Measurements from ENCODE around the gene WNT4. TPM values are rescaled to one million over a fixed set of nuclear protein-coding genes. Genes with fewer than 3 reads are reported as not detected.
A peak's percentile ranks its signal among the peaks of the same experiment; 100 is the strongest.

WNT4 gene
- total RNA-seq, 2 donors from 2014 or later, result not detected

GRCh38 chr1:22132517-22133235 lies 10.2 kb downstream of the WNT4 start:
- no peak overlapping the region for H3K27ac Mint-ChIP-seq
- no peak overlapping the region for H3K4me3 Mint-ChIP-seq
- ATAC-seq (replicated peaks in 1 of 2) (no peak), DNase-seq (no peak)
- no peaks in the 10 kb centered on the region for H3K36me3 Mint-ChIP-seq (ENCODE audit: insufficient read depth in 2 of 2)
- H3K27me3 Mint-ChIP-seq (ENCODE audit: low read depth), result no peaks in the 10 kb centered on the region
- no peaks in the 10 kb centered on the region for H3K4me1 Mint-ChIP-seq (ENCODE audit: low read depth)
- H3K9me3 Mint-ChIP-seq, result no peaks in the 10 kb centered on the region

GRCh38 chr1:22131875-22132486 lies 10.9 kb downstream of the WNT4 start:
- no peaks in the 10 kb centered on the region for H3K4me1 Mint-ChIP-seq (ENCODE audit: low read depth)
- H3K27me3 Mint-ChIP-seq (ENCODE audit: low read depth), result no peaks in the 10 kb centered on the region
- DNase-seq, result peak; percentile 69 to 77
- H3K36me3 Mint-ChIP-seq (ENCODE audit: insufficient read depth in 2 of 2), result no peaks in the 10 kb centered on the region
- H3K4me3 Mint-ChIP-seq, result no peak overlapping the region
- H3K27ac Mint-ChIP-seq, result no peak overlapping the region
- peak; percentile 69 to 79 for ATAC-seq (replicated peaks in 1 of 2)
- H3K9me3 Mint-ChIP-seq, result no peaks in the 10 kb centered on the region

- ATAC-seq (replicated peaks in 1 of 2), result no peak
- Mint-ChIP-seq H3K36me3 (ENCODE audit: insufficient read depth in 2 of 2) (no peaks in the 10 kb centered on the region), H3K9me3 (no peaks in the 10 kb centered on the region), H3K4me3 (no peak overlapping the region), H3K27me3 (ENCODE audit: low read depth) (no peaks in the 10 kb centered on the region), H3K27ac (no peak overlapping the region), H3K4me1 (ENCODE audit: low read depth) (no peaks in the 10 kb centered on the region)
- DNase-seq, result no peak
These were observed 11.8 kb downstream of the WNT4 start for GRCh38 chr1:22131062-22131461.

- Mint-ChIP-seq H3K9me3 (no peaks in the 10 kb centered on the region), H3K36me3 (ENCODE audit: insufficient read depth in 2 of 2) (no peaks in the 10 kb centered on the region), H3K4me1 (ENCODE audit: low read depth) (no peaks in the 10 kb centered on the region), H3K27me3 (ENCODE audit: low read depth) (no peaks in the 10 kb centered on the region), H3K4me3 (no peak overlapping the region), H3K27ac (no peak overlapping the region)
- no peak for DNase-seq
- ATAC-seq (replicated peaks in 1 of 2), result no peak
These were observed 13.3 kb downstream of the WNT4 start for GRCh38 chr1:22129501-22130117.

DNA sequence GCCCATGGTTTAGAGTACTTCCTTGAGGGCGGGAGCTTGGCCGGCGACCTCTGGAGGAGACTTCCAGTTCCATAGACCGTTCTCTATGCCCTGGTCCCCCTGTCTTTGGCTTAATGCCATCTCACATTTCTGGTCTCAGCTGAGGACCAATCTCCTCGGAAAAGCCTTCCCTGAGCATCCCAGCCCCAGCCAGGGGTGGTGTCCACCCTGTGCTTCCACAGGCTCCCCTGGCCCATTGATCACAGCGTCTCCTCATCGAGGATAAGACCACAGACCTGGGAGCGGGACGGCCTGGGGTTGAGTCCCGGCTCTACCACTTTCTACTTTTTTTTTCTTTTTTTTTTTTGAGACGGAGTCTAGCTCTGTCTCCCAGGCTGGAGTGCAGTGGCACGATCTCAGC lies 14.5 kb downstream of the WNT4 start:
- no peak for DNase-seq
- Mint-ChIP-seq H3K36me3 (ENCODE audit: insufficient read depth in 2 of 2) (no peaks in the 10 kb centered on the region), H3K27me3 (ENCODE audit: low read depth) (no peaks in the 10 kb centered on the region), H3K27ac (no peak overlapping the region), H3K4me1 (ENCODE audit: low read depth) (no peaks in the 10 kb centered on the region), H3K9me3 (no peaks in the 10 kb centered on the region), H3K4me3 (no peak overlapping the region)
- no peak for ATAC-seq (replicated peaks in 1 of 2)

DNA sequence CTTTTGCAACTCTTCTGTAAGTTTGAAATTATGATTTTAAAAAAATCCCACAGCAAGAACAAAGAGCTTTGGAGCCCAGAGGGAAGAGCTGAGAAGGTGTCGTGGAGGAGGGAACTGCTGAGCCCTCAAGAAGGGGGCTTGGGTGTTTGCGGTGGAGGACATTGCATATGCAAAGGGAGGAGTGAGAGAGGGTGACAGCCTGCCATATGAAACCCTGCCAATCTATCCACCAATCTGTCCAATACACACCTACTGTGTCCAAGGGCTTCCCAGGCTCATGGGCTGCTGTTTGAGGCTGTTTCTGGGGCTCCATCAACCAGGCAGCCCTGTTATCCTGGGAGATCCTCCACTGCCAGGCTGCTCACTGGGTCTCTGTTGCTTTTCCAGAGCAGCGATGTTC lies 15.2 kb downstream of the WNT4 start:
- H3K4me1 Mint-ChIP-seq (ENCODE audit: low read depth), result no peaks in the 10 kb centered on the region
- no peaks in the 10 kb centered on the region for H3K27me3 Mint-ChIP-seq (ENCODE audit: low read depth)
- ATAC-seq (replicated peaks in 1 of 2), result no peak
- no peak overlapping the region for H3K4me3 Mint-ChIP-seq
- H3K27ac Mint-ChIP-seq, result no peak overlapping the region
- DNase-seq, result no peak
- no peaks in the 10 kb centered on the region for H3K9me3 Mint-ChIP-seq
- no peaks in the 10 kb centered on the region for H3K36me3 Mint-ChIP-seq (ENCODE audit: insufficient read depth in 2 of 2)

GRCh38 chr1:22127248-22127647 lies 15.6 kb downstream of the WNT4 start:
- ATAC-seq (replicated peaks in 1 of 2) (no peak), DNase-seq (no peak)
- no peaks in the 10 kb centered on the region for H3K27me3 Mint-ChIP-seq (ENCODE audit: low read depth)
- no peak overlapping the region for H3K27ac Mint-ChIP-seq
- no peaks in the 10 kb centered on the region for H3K36me3 Mint-ChIP-seq (ENCODE audit: insufficient read depth in 2 of 2)
- H3K4me1 Mint-ChIP-seq (ENCODE audit: low read depth), result no peaks in the 10 kb centered on the region
- H3K4me3 Mint-ChIP-seq, result no peak overlapping the region
- H3K9me3 Mint-ChIP-seq, result no peaks in the 10 kb centered on the region

DNA sequence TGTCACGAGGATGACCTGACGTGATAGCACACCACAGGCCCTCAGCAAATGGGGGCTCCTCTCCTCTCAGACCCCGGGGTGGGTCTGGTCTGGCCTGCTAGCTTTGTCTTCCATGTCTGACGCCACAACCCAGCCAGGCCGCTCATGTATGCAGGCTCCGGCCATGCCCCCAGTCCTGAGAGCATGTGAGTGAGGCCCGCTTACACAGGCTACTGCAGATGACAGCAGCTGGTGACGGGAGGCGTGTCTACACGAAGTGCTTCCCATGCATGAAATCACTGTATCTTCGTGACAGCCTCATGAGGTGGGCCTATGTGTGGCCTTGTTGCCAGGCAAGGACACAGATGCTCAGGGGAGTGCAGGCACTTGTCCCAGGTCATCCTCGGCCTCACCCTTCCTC lies 16.4 kb downstream of the WNT4 start:
- Mint-ChIP-seq H3K4me1 (ENCODE audit: low read depth) (no peaks in the 10 kb centered on the region), H3K9me3 (no peaks in the 10 kb centered on the region), H3K36me3 (ENCODE audit: insufficient read depth in 2 of 2) (no peaks in the 10 kb centered on the region), H3K27ac (no peak overlapping the region), H3K27me3 (ENCODE audit: low read depth) (no peaks in the 10 kb centered on the region), H3K4me3 (no peak overlapping the region)
- DNase-seq (no peak), ATAC-seq (replicated peaks in 1 of 2) (no peak)

- Mint-ChIP-seq H3K36me3 (ENCODE audit: insufficient read depth in 2 of 2) (no peaks in the 10 kb centered on the region), H3K4me3 (no peak overlapping the region), H3K9me3 (no peaks in the 10 kb centered on the region), H3K27ac (no peak overlapping the region), H3K27me3 (ENCODE audit: low read depth) (no peaks in the 10 kb centered on the region), H3K4me1 (ENCODE audit: low read depth) (no peaks in the 10 kb centered on the region)
- ATAC-seq (replicated peaks in 1 of 2) (no peak), DNase-seq (no peak)
These were observed 18.2 kb downstream of the WNT4 start for GRCh38 chr1:22124592-22125229.

GRCh38 chr1:22123901-22124404 lies 18.9 kb downstream of the WNT4 start:
- ATAC-seq (replicated peaks in 1 of 2) (no peak), DNase-seq (no peak)
- no peaks in the 10 kb centered on the region for H3K9me3 Mint-ChIP-seq
- H3K36me3 Mint-ChIP-seq (ENCODE audit: insufficient read depth in 2 of 2), result peaks cover under 1% of the 10 kb centered on the region in 2 donors
- no peaks in the 10 kb centered on the region for H3K27me3 Mint-ChIP-seq (ENCODE audit: low read depth)
- H3K27ac Mint-ChIP-seq, result no peak overlapping the region
- H3K4me3 Mint-ChIP-seq, result no peak overlapping the region
- peaks cover 2% of the 10 kb centered on the region for H3K4me1 Mint-ChIP-seq (ENCODE audit: low read depth)

DNA sequence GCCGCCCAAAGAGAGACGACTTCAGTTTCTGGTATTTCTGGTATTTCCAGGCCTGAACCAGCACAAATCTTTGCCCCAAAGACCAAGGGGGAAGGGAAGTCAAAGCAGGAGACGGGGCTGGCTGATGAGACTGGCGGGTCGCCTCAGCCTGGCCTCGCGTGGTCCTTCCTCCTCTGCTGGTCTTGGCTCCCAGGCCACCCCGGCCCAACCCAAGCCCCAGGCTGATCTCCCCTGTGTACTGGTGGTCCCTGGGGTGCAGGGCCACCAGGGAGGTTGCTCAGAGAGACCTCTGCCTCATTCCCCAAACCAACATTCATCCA lies 19.9 kb downstream of the WNT4 start:
- Mint-ChIP-seq H3K27me3 (ENCODE audit: low read depth) (no peaks in the 10 kb centered on the region), H3K27ac (no peak overlapping the region), H3K36me3 (ENCODE audit: insufficient read depth in 2 of 2) (peaks cover 2 to 4% of the 10 kb centered on the region in 2 donors), H3K4me1 (ENCODE audit: low read depth) (peaks cover 10% of the 10 kb centered on the region), H3K4me3 (no peak overlapping the region), H3K9me3 (no peaks in the 10 kb centered on the region)
- no peak for DNase-seq
- no peak for ATAC-seq (replicated peaks in 1 of 2)

DNA sequence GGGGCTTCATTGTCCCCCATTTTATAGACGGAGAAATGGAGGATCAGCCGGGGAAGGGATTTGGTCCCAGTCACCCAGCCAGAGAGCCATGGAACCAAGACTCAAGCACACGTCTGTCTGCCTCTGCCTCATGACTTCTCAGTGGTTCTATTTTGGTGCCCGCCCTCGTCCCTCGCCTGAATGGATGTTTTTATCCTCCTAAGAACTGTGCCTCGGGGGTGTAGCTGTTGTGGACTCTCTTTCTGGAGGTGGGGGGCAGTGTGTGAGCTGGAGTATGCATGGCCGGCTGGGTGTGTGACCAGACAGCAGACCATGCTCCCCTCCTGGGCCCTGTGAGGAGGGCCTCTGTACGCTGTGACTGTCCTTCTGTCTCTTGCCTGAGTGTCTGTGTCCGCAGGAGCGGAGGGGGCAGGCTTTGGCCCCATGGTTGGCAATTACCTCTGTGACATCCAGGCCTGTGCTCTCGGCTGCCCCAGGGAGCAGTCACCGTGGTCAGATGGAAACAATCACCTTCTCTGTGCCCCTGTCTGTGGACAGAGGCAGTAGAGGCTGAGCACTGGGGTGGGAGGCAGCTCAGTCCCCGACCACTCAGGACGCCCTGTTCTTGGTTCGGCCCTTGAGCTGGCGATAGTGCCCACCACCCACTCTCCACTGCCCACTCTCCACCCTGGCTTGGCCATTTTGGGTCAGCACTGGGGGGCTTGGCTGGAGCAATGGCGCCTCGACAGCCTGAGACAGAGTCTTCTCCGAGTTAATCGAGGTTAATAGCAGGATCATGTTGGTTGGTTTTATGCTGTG lies 20.4 kb downstream of the WNT4 start:
- DNase-seq (no peak), ATAC-seq (replicated peaks in 1 of 2) (no peak)
- Mint-ChIP-seq H3K27ac (no peak overlapping the region), H3K36me3 (ENCODE audit: insufficient read depth in 2 of 2) (peaks cover 2 to 4% of the 10 kb centered on the region in 2 donors), H3K4me1 (ENCODE audit: low read depth) (peaks cover 14% of the 10 kb centered on the region), H3K4me3 (no peak overlapping the region), H3K9me3 (no peaks in the 10 kb centered on the region), H3K27me3 (ENCODE audit: low read depth) (no peaks in the 10 kb centered on the region)

Data from activated T-cell treated with anti-CD3 and anti-CD28 coated beads, Interleukin-2, amount 50 U/mL, for 72 hours (primary cell).